ENCODE results near the gene RTN4R. TPM values are rescaled to one million over a fixed set of nuclear protein-coding genes. Genes with fewer than 3 reads are reported as not detected.

The RTN4R gene
- total and polyA plus RNA-seq, 9 donors: 0.48 to 8.2 (median 1.8) TPM; not detected in 1

GRCh38 chr22:20235389-20235991 lies 32.6 kb downstream of the RTN4R start:
- WGBS, 3 donors: 75 to 85% (median 80%) methylated on average over 24 of the region's 24 CpGs
- Histone ChIP-seq H3K4me3 (no peak overlapping the region), H3K27ac (no peak overlapping the region), H3K27me3 (no peaks in the 10 kb centered on the region), H3K36me3 (no peaks in the 10 kb centered on the region), H3K4me1 (ENCODE audit: insufficient read depth) (peaks cover 27% of the 10 kb centered on the region), H3K9me3 (no peaks in the 10 kb centered on the region)
- intact Hi-C loops (cut with DNase I): no loop called here
- TF ChIP-seq EP300 (IDR thresholded peaks at IDR 0.05): no peak
- no peak for TF ChIP-seq POLR2A (IDR thresholded peaks at IDR 0.05)
- no peak for TF ChIP-seq CTCF (IDR thresholded peaks at IDR 0.05)
- DNase-seq: no peak

- intact Hi-C loops (cut with DNase I): no loop called here
- whole genome bisulfite sequencing, 3 donors: 78 to 82% (median 81%) methylated on average over 23 of the region's 23 CpGs
- H3K27ac ChIP-seq: no peak overlapping the region
- no peak overlapping the region for H3K4me3 ChIP-seq
- H3K4me1 ChIP-seq (ENCODE audit: insufficient read depth): peaks cover 23% of the 10 kb centered on the region
- H3K36me3 ChIP-seq: no peaks in the 10 kb centered on the region
- TF ChIP-seq EP300 (IDR thresholded peaks at IDR 0.05) (no peak), CTCF (IDR thresholded peaks at IDR 0.05) (no peak), POLR2A (IDR thresholded peaks at IDR 0.05) (no peak)
- no peaks in the 10 kb centered on the region for H3K9me3 ChIP-seq
- no peak for DNase-seq
- H3K27me3 ChIP-seq: no peaks in the 10 kb centered on the region
Observed at GRCh38 chr22:20234760-20235388, 33.2 kb downstream of the RTN4R start.

- no peaks in the 10 kb centered on the region for H3K27me3 ChIP-seq
- no peaks in the 10 kb centered on the region for H3K36me3 ChIP-seq
- TF ChIP-seq EP300 (IDR thresholded peaks at IDR 0.05) (no peak), POLR2A (IDR thresholded peaks at IDR 0.05) (no peak), CTCF (IDR thresholded peaks at IDR 0.05) (no peak)
- DNase-seq: no peak
- WGBS, 3 donors: 93 to 95% (median 95%) methylated on average over 10 of the region's 10 CpGs
- H3K27ac ChIP-seq: no peak overlapping the region
- intact Hi-C loops (cut with DNase I): no loop called here
- H3K4me3 ChIP-seq: no peak overlapping the region
- no peaks in the 10 kb centered on the region for H3K9me3 ChIP-seq
- peaks cover 18% of the 10 kb centered on the region for H3K4me1 ChIP-seq (ENCODE audit: insufficient read depth)
Observed at GRCh38 chr22:20234314-20234682, 33.8 kb downstream of the RTN4R start.

GRCh38 chr22:20233351-20234313 lies 34.5 kb downstream of the RTN4R start:
- DNase-seq: no peak
- H3K36me3 ChIP-seq: no peaks in the 10 kb centered on the region
- 94 to 99% (median 95%) methylated on average over 13 of the region's 13 CpGs for WGBS, 3 donors
- peaks cover 13% of the 10 kb centered on the region for H3K4me1 ChIP-seq (ENCODE audit: insufficient read depth)
- H3K4me3 ChIP-seq: no peak overlapping the region
- no peaks in the 10 kb centered on the region for H3K9me3 ChIP-seq
- no peak for TF ChIP-seq EP300 (IDR thresholded peaks at IDR 0.05)
- TF ChIP-seq CTCF (IDR thresholded peaks at IDR 0.05): no peak
- no peak for TF ChIP-seq POLR2A (IDR thresholded peaks at IDR 0.05)
- no peak overlapping the region for H3K27ac ChIP-seq
- H3K27me3 ChIP-seq: no peaks in the 10 kb centered on the region
- intact Hi-C loops (cut with DNase I): no loop called here

Data from ovary (tissue), 9 donors.